ENCODE results near the gene MRPL14.

DNA sequence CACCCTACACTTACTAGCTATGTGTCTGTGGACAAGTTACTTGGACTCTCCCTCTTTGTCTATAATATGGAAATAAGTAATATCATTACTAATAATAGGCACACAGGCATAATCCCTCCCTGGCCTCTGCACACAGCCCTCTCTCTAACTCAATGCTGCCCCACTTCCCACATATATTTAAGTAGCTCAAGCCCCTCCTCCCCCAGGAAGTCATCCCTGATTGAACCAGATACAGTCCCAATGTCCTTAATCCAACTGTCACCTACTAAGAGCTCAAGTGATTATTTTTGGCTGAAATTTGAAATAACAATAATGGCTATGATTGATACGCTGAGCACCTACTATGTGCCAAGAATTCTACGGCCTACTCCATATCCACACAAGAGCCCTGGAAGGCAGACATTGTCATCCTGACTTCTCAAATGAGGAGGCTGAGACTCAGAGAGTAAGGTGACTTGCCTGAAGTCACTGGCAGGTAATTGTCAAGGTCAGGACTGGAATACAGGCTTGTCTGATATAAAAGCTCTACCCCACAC, 29.4 kb downstream of the MRPL14 start:
- TF ChIP-seq POLR2A (IDR thresholded peaks at IDR 0.05), result no peak
- TF ChIP-seq, protein P1, sequence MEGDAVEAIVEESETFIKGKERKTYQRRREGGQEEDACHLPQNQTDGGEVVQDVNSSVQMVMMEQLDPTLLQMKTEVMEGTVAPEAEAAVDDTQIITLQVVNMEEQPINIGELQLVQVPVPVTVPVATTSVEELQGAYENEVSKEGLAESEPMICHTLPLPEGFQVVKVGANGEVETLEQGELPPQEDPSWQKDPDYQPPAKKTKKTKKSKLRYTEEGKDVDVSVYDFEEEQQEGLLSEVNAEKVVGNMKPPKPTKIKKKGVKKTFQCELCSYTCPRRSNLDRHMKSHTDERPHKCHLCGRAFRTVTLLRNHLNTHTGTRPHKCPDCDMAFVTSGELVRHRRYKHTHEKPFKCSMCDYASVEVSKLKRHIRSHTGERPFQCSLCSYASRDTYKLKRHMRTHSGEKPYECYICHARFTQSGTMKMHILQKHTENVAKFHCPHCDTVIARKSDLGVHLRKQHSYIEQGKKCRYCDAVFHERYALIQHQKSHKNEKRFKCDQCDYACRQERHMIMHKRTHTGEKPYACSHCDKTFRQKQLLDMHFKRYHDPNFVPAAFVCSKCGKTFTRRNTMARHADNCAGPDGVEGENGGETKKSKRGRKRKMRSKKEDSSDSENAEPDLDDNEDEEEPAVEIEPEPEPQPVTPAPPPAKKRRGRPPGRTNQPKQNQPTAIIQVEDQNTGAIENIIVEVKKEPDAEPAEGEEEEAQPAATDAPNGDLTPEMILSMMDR (IDR thresholded peaks at IDR 0.05), result no peak

Data from adrenal gland (tissue), 5 donors.